CD14-positive monocyte (primary cell): ENCODE results near the gene SLC66A1. TPM values are rescaled to one million over a fixed set of nuclear protein-coding genes. Genes with fewer than 3 reads are reported as not detected.

Experiments
- DNase-seq, 3 donors: peaks; one replicate each; pipeline ENCODE4 v3.0.0-alpha.2; 2011 to 2022
- H2AFZ ChIP-seq: 2 replicates; pipeline ENCODE4 v1.6.0; 2012; ENCODE audit warnings: mild to moderate bottlenecking, low read depth, low read length, inconsistent platforms; ENCODE audit not compliant: insufficient read depth, poor library complexity, severe bottlenecking
- H3K27ac ChIP-seq, 2 donors: 1 replicate in 1 of 2; 2 replicates in 1 of 2; pipeline ENCODE4 v1.5.1; 2012 to 2013; ENCODE audit warnings: low read length in 2 of 2, control low read depth in 1 of 2, inconsistent platforms in 1 of 2, low read depth in 1 of 2, mild to moderate bottlenecking in 1 of 2
- H3K27me3 ChIP-seq, 2 donors: one replicate each; pipeline versions ENCODE4 v1.6.0 to v1.6.1; 2011 to 2013; ENCODE audit warnings: low read length in 2 of 2; ENCODE audit not compliant: control insufficient read depth in 2 of 2, insufficient read depth in 2 of 2
- H3K36me3 ChIP-seq, 2 donors: replicated peaks in 1 of 2; 1 replicate in 1 of 2; 2 replicates in 1 of 2; pipeline versions ENCODE4 v1.5.1 to v1.6.1; 2012 to 2013; ENCODE audit warnings: low read length in 2 of 2, control low read depth in 1 of 2, inconsistent platforms in 1 of 2, mild to moderate bottlenecking in 1 of 2; ENCODE audit not compliant: insufficient read depth in 2 of 2, control insufficient read depth in 1 of 2
- H3K4me1 ChIP-seq, 2 donors: 1 replicate in 1 of 2; 2 replicates in 1 of 2; pipeline versions ENCODE4 v1.5.1 to v1.6.1; 2012 to 2013; ENCODE audit warnings: low read length in 2 of 2, control low read depth in 1 of 2, inconsistent platforms in 1 of 2, mild to moderate bottlenecking in 1 of 2, moderate library complexity in 1 of 2; ENCODE audit not compliant: insufficient read depth in 2 of 2, control insufficient read depth in 1 of 2
- H3K4me2 ChIP-seq: replicated peaks from 2 replicates; pipeline ENCODE3; 2012; ENCODE audit warnings: low read length, moderate library complexity, mild to moderate bottlenecking; ENCODE audit not compliant: poor library complexity, severe bottlenecking; ENCODE audit errors: extremely low read depth
- H3K4me3 ChIP-seq, 3 experiments: fragments of 200-600 bp in 1 of 3; sonication (generic) in 1 of 3; replicated peaks in 1 of 3; 1 replicate in 2 of 3; 2 replicates in 1 of 3; pipeline ENCODE4 v1.5.1; 2011 to 2013; ENCODE audit warnings: low read length in 3 of 3, mild to moderate bottlenecking in 3 of 3, control low read depth in 2 of 3, low read depth in 2 of 3, inconsistent platforms in 1 of 3, moderate library complexity in 1 of 3
- H3K79me2 ChIP-seq: 2 replicates; pipeline ENCODE4 v1.6.0; 2012; ENCODE audit warnings: mild to moderate bottlenecking, control low read depth, inconsistent platforms, low read length, moderate library complexity; ENCODE audit not compliant: insufficient read depth
- H3K9ac ChIP-seq: 2 replicates; pipeline ENCODE4 v1.6.0; 2017; ENCODE audit warnings: low read length, mild to moderate bottlenecking; ENCODE audit not compliant: insufficient read depth, poor library complexity, severe bottlenecking
- H3K9me3 ChIP-seq, 2 donors: replicated peaks in 1 of 2; 1 replicate in 1 of 2; 2 replicates in 1 of 2; pipeline versions ENCODE4 v1.5.1 to v1.6.1; 2012 to 2013; ENCODE audit warnings: low read length in 2 of 2, control low read depth in 1 of 2; ENCODE audit not compliant: control insufficient read depth in 1 of 2, insufficient read depth in 1 of 2
- H4K20me1 ChIP-seq: 2 replicates; pipeline ENCODE4 v1.6.0; 2012; ENCODE audit warnings: mild to moderate bottlenecking, low read length, control low read depth, moderate library complexity; ENCODE audit not compliant: insufficient read depth
- H3K27ac Mint-ChIP-seq, 7 donors: one replicate each; pipeline ENCODE4 v1.8.0; 2020; ENCODE audit warnings: mild to moderate bottlenecking in 7 of 7, mixed read lengths in 7 of 7, moderate library complexity in 6 of 7, inconsistent platforms in 2 of 7
- H3K27me3 Mint-ChIP-seq, 3 donors: one replicate each; pipeline ENCODE4 v1.8.0; 2021 to 2022; ENCODE audit warnings: low read depth in 3 of 3, mild to moderate bottlenecking in 3 of 3, mixed read lengths in 3 of 3, moderate library complexity in 3 of 3, inconsistent platforms in 1 of 3
- H3K36me3 Mint-ChIP-seq, 2 donors: one replicate each; pipeline ENCODE4 v1.8.0; 2020; ENCODE audit warnings: mixed read lengths in 2 of 2, inconsistent platforms in 1 of 2, mild to moderate bottlenecking in 1 of 2
- H3K4me1 Mint-ChIP-seq: one replicate; pipeline ENCODE4 v1.8.0; 2020; ENCODE audit warnings: mild to moderate bottlenecking, mixed read lengths
- H3K4me3 Mint-ChIP-seq, 2 donors: one replicate each; pipeline ENCODE4 v1.8.0; 2020; ENCODE audit warnings: mild to moderate bottlenecking in 2 of 2, mixed read lengths in 2 of 2, moderate library complexity in 1 of 2
- H3K9me3 Mint-ChIP-seq, 7 donors: one replicate each; pipeline ENCODE4 v1.8.0; 2020 to 2022; ENCODE audit warnings: mixed read lengths in 7 of 7, mild to moderate bottlenecking in 6 of 7, moderate library complexity in 6 of 7, inconsistent platforms in 2 of 7
- CTCF ChIP-seq: fragments of 200-600 bp; IDR thresholded peaks from one replicate; pipeline ENCODE4 v1.8.0; 2022; ENCODE audit warnings: antibody characterized with exemption, mild to moderate bottlenecking
- WGBS: methylation state at CpG from one replicate; pipeline ENCODE4 v1.1.5; 2013; ENCODE audit warnings: missing lambda C conversion rate; ENCODE audit not compliant: insufficient coverage; 5-methylcytosine and 5-hydroxymethylcytosine counted together
- intact Hi-C, 2 donors: fragments of 100-400 bp; cut with micrococcal nuclease; formaldehyde crosslinking; loops; one replicate each; pipeline versions ENCODE4 v1.15.0 to v1.15.1; 2023
- polyA plus RNA-seq, 3 donors: library from polyadenylated mRNA; depleted of rRNA in 1 of 3; unstranded in 2 of 3; stranded (reverse) in 1 of 3; fragments of 300-500 nt in 2 of 3; fragments of >200 nt in 1 of 3; fragmentation: Illumina TruSeq in 2 of 3; gene quantifications; 1 replicate in 2 of 3; 2 replicates in 1 of 3; pipeline ENCODE4 v1.2.3, GENCODE V29; 2012 to 2021

Gene SLC66A1
- polyA plus RNA-seq, 3 donors = 9.1 to 21.1 (median 9.7) TPM

GRCh38 chr1:19365721-19366120 is 53.6 kb downstream of the SLC66A1 start:
- Histone ChIP-seq H4K20me1 (peaks cover 100% of the 10 kb centered on the region), H3K4me1 (peaks cover 0 to 10% of the 10 kb centered on the region in 2 donors), H3K4me2 (no peak overlapping the region), H3K9me3 (no peaks in the 10 kb centered on the region), H3K27me3 (no peaks in the 10 kb centered on the region), H2AFZ (no peak overlapping the region), H3K9ac (no peak overlapping the region), H3K4me3 (no peak overlapping the region), H3K27ac (no peak overlapping the region), H3K36me3 (peaks cover 20 to 76% of the 10 kb centered on the region in 2 donors), H3K79me2 (peaks cover 52% of the 10 kb centered on the region)
- no peak overlapping the region for H3K4me3 Mint-ChIP-seq
- H3K27ac Mint-ChIP-seq = peak overlapping the region in 2 of 7 donors; percentile 5 to 16
- no peaks in the 10 kb centered on the region for H3K9me3 Mint-ChIP-seq
- peaks cover 0 to 2% (median 2%) of the 10 kb centered on the region in 3 donors for H3K27me3 Mint-ChIP-seq
- TF ChIP-seq CTCF = no peak
- no peak for DNase-seq
- peaks cover 6% of the 10 kb centered on the region for H3K4me1 Mint-ChIP-seq
- WGBS = 100% methylated on average over 6 of the region's 10 CpGs
- H3K36me3 Mint-ChIP-seq = peaks cover 49 to 69% of the 10 kb centered on the region in 2 donors
- intact Hi-C loops = no loop called here

GRCh38 chr1:19366599-19367536 is 54.7 kb downstream of the SLC66A1 start:
- H3K27me3 Mint-ChIP-seq = peaks cover 0 to 3% (median 2%) of the 10 kb centered on the region in 3 donors
- no peaks in the 10 kb centered on the region for H3K9me3 Mint-ChIP-seq
- Histone ChIP-seq H3K79me2 (peaks cover 46% of the 10 kb centered on the region), H4K20me1 (peaks cover 100% of the 10 kb centered on the region), H3K9ac (no peak overlapping the region), H3K27ac (no peak overlapping the region), H2AFZ (no peak overlapping the region), H3K4me1 (peaks cover 0 to 21% of the 10 kb centered on the region in 2 donors), H3K4me3 (no peak overlapping the region), H3K36me3 (peaks cover 24 to 73% of the 10 kb centered on the region in 2 donors), H3K4me2 (no peak overlapping the region), H3K9me3 (no peaks in the 10 kb centered on the region), H3K27me3 (no peaks in the 10 kb centered on the region)
- intact Hi-C loops = no loop called here
- peaks cover 46 to 70% of the 10 kb centered on the region in 2 donors for H3K36me3 Mint-ChIP-seq
- TF ChIP-seq CTCF = no peak
- peak overlapping the region in 2 of 7 donors; percentile 42 to 58 for H3K27ac Mint-ChIP-seq
- no peak overlapping the region for H3K4me3 Mint-ChIP-seq
- no peak for DNase-seq
- WGBS = 94% methylated on average over 13 of the region's 18 CpGs
- peaks cover 16% of the 10 kb centered on the region for H3K4me1 Mint-ChIP-seq
